ENCODE data around the gene PRDM16. TPM values are rescaled to one million over a fixed set of nuclear protein-coding genes. Genes with fewer than 3 reads are reported as not detected.

The PRDM16 gene
- total RNA-seq, 4 donors from 2014 or later: 0.41 to 0.95 TPM; not detected in 2

GRCh38 chr1:3074297-3074741, 5.3 kb downstream of the PRDM16 start:
- Histone ChIP-seq H3K4me3 (no peak overlapping the region), H3K27ac (no peak overlapping the region), H3K27me3 (peaks cover 80% of the 10 kb centered on the region), H3K4me1 (peaks cover 0 to 14% (median 7%) of the 10 kb centered on the region in 4 donors), H3K36me3 (no peaks in the 10 kb centered on the region), H3K9me3 (no peaks in the 10 kb centered on the region)
- TF ChIP-seq EP300 (IDR thresholded peaks at IDR 0.05; ENCODE audit: low read depth) (no peak), POLR2AphosphoS5 (IDR thresholded peaks at IDR 0.05) (no peak), CTCF (IDR thresholded peaks at IDR 0.05) (no peak), POLR2A (IDR thresholded peaks at IDR 0.05) (no peak)
- DNase-seq: no peak
- in situ Hi-C loops (cut with MboI; ENCODE audit: low pct_ligation_motif_present in 1 of 4, low pct_unique_long_range_greater_than_20kb in 1 of 4, low sequenced_read_pairs in 3 of 4) (no loop called here), intact Hi-C loops (cut with DNase I; ENCODE audit: low total_unique reads) (no loop called here)
- WGBS, 2 donors (ENCODE audit: low coverage in 1 of 2): 20 to 64% methylated on average over 1 to 12 of the region's 13 CpGs

- Histone ChIP-seq H3K9me3 (no peaks in the 10 kb centered on the region), H3K27me3 (peaks cover 76% of the 10 kb centered on the region), H3K4me3 (no peak overlapping the region), H3K4me1 (peaks cover 0 to 14% (median 6%) of the 10 kb centered on the region in 4 donors), H3K36me3 (no peaks in the 10 kb centered on the region), H3K27ac (no peak overlapping the region)
- in situ Hi-C loops (cut with MboI; ENCODE audit: low pct_ligation_motif_present in 1 of 4, low pct_unique_long_range_greater_than_20kb in 1 of 4, low sequenced_read_pairs in 3 of 4): no loop called here
- WGBS, 2 donors (ENCODE audit: low coverage in 1 of 2): 93% methylated on average over 10 of the region's 12 CpGs; no CpG with 5 or more reads in 1 of the 2 donors
- DNase-seq: no peak
- TF ChIP-seq POLR2A (IDR thresholded peaks at IDR 0.05) (no peak), CTCF (IDR thresholded peaks at IDR 0.05) (no peak), POLR2AphosphoS5 (IDR thresholded peaks at IDR 0.05) (no peak), EP300 (IDR thresholded peaks at IDR 0.05; ENCODE audit: low read depth) (no peak)
- intact Hi-C loops (cut with DNase I; ENCODE audit: low total_unique reads): no loop called here
These were observed 5.8 kb downstream of the PRDM16 start for GRCh38 chr1:3074800-3075199.

GRCh38 chr1:3075666-3076362, 6.8 kb downstream of the PRDM16 start:
- H3K27ac ChIP-seq: no peak overlapping the region
- peaks cover 0 to 10% (median 1%) of the 10 kb centered on the region in 4 donors for H3K4me1 ChIP-seq
- TF ChIP-seq POLR2A (IDR thresholded peaks at IDR 0.05): no peak
- no peak for TF ChIP-seq CTCF (IDR thresholded peaks at IDR 0.05)
- no peak for TF ChIP-seq POLR2AphosphoS5 (IDR thresholded peaks at IDR 0.05)
- no peak for TF ChIP-seq EP300 (IDR thresholded peaks at IDR 0.05; ENCODE audit: low read depth)
- in situ Hi-C loops (cut with MboI; ENCODE audit: low pct_ligation_motif_present in 1 of 4, low pct_unique_long_range_greater_than_20kb in 1 of 4, low sequenced_read_pairs in 3 of 4): no loop called here
- WGBS, 2 donors (ENCODE audit: low coverage in 1 of 2): 87% methylated on average over 35 of the region's 36 CpGs; no CpG with 5 or more reads in 1 of the 2 donors
- intact Hi-C loops (cut with DNase I; ENCODE audit: low total_unique reads): no loop called here
- no peak overlapping the region for H3K4me3 ChIP-seq
- H3K36me3 ChIP-seq: no peaks in the 10 kb centered on the region
- peaks cover 69% of the 10 kb centered on the region for H3K27me3 ChIP-seq
- no peak for DNase-seq
- no peaks in the 10 kb centered on the region for H3K9me3 ChIP-seq

GRCh38 chr1:3076363-3076740, 7.3 kb downstream of the PRDM16 start:
- TF ChIP-seq CTCF (IDR thresholded peaks at IDR 0.05): no peak
- TF ChIP-seq EP300 (IDR thresholded peaks at IDR 0.05; ENCODE audit: low read depth): no peak
- TF ChIP-seq POLR2A (IDR thresholded peaks at IDR 0.05): no peak
- no peak for TF ChIP-seq POLR2AphosphoS5 (IDR thresholded peaks at IDR 0.05)
- in situ Hi-C loops (cut with MboI; ENCODE audit: low pct_ligation_motif_present in 1 of 4, low pct_unique_long_range_greater_than_20kb in 1 of 4, low sequenced_read_pairs in 3 of 4): no loop called here
- H3K36me3 ChIP-seq: no peaks in the 10 kb centered on the region
- WGBS, 2 donors (ENCODE audit: low coverage in 1 of 2): 78% methylated on average over 10 of the region's 11 CpGs; no CpG with 5 or more reads in 1 of the 2 donors
- H3K27ac ChIP-seq: no peak overlapping the region
- DNase-seq: no peak
- peaks cover 63% of the 10 kb centered on the region for H3K27me3 ChIP-seq
- H3K4me1 ChIP-seq: peaks cover 0 to 7% (median 0%) of the 10 kb centered on the region in 4 donors
- intact Hi-C loops (cut with DNase I; ENCODE audit: low total_unique reads): no loop called here
- H3K9me3 ChIP-seq: no peaks in the 10 kb centered on the region
- no peak overlapping the region for H3K4me3 ChIP-seq
